HepG2 (cell line): Measurements from ENCODE around the gene UPB1. TPM values are rescaled to one million over a fixed set of nuclear protein-coding genes. Genes with fewer than 3 reads are reported as not detected.

Experiments used
- GABPB1 ChIP-seq: IDR thresholded peaks from 2 replicates; pipeline ENCODE4 v1.6.1; 2016; ENCODE audit warnings: mild to moderate bottlenecking, missing genetic modification reagents, moderate library complexity, missing compliant biosample characterization
- KDM5B ChIP-seq: sonication (generic); formaldehyde crosslinking; IDR thresholded peaks from 2 replicates; pipeline ENCODE4 v1.4.0; 2020; ENCODE audit warnings: missing genetic modification reagents, mild to moderate bottlenecking, borderline replicate concordance
- KDM6A ChIP-seq: IDR thresholded peaks from 2 replicates; pipeline ENCODE4 v1.6.1; 2016; ENCODE audit warnings: low read depth
- PAWR ChIP-seq: sonication (generic); formaldehyde crosslinking; IDR thresholded peaks from 2 replicates; pipeline ENCODE4 v1.4.0; 2020; ENCODE audit warnings: missing genetic modification reagents, mild to moderate bottlenecking, borderline replicate concordance
- ZNF101 ChIP-seq: sonication (generic); formaldehyde crosslinking; IDR thresholded peaks from 2 replicates; pipeline ENCODE4 v1.4.0; 2020; ENCODE audit warnings: mild to moderate bottlenecking, low read depth, missing genetic modification reagents, borderline replicate concordance
- ZNF12 ChIP-seq: sonication (generic); formaldehyde crosslinking; IDR thresholded peaks from 2 replicates; pipeline ENCODE4 v1.5.0; 2020; ENCODE audit warnings: missing genetic modification reagents
- ZNF329 ChIP-seq: sonication (generic); formaldehyde crosslinking; IDR thresholded peaks from 2 replicates; pipeline ENCODE4 v1.9.0; 2021; ENCODE audit warnings: low read depth, mild to moderate bottlenecking, missing genetic modification reagents
- polyA plus RNA-seq, 8 experiments: library from polyadenylated mRNA; depleted of rRNA in 3 of 8; stranded (reverse) in 7 of 8; unstranded in 1 of 8; fragments of >200 nt; fragmentation: Illumina TruSeq in 4 of 8; extraction: Trizol in 4 of 8; gene quantifications; 2 replicates each; pipeline versions ENCODE4 v1.2.1 to v1.2.3, GENCODE V29; 2011 to 2016; ENCODE audit warnings: low read depth in 4 of 8, missing spikeins in 1 of 8, mixed read lengths in 1 of 8; ENCODE audit not compliant: insufficient read depth in 1 of 8
- total RNA-seq, 5 experiments: library from RNA; depleted of rRNA; stranded (reverse); fragments of >200 nt; fragmentation: Illumina TruSeq; extraction: Trizol; gene quantifications; 2 replicates each; pipeline ENCODE4 v1.2.3, GENCODE V29; 2016; ENCODE audit warnings: low read depth in 1 of 5
- TF ChIP-seq, protein P1 (sequence below), 2 experiments: sonication (generic) in 1 of 2; formaldehyde crosslinking in 1 of 2; IDR thresholded peaks; 2 replicates each; pipeline versions ENCODE4 v1.5.1 to v1.6.1; 2011 to 2020; ENCODE audit warnings: borderline replicate concordance in 1 of 2, low read depth in 1 of 2, low read length in 1 of 2, mild to moderate bottlenecking in 1 of 2, missing genetic modification reagents in 1 of 2, moderate library complexity in 1 of 2
- TF ChIP-seq, protein P2 (sequence below): sonication (generic); formaldehyde crosslinking; IDR thresholded peaks from 2 replicates; pipeline ENCODE4 v1.8.1; 2022; ENCODE audit warnings: mild to moderate bottlenecking, missing genetic modification reagents
- TF ChIP-seq, protein P3 (sequence below): sonication (generic); formaldehyde crosslinking; IDR thresholded peaks from 2 replicates; pipeline ENCODE4 v1.4.0; 2020; ENCODE audit warnings: missing genetic modification reagents

Gene UPB1
- total and polyA plus RNA-seq, 2 of the 13 experiments (the other 11 are each of a cell fraction or from before 2014, with no cell fraction given) = 0.38 to 1.2 TPM

DNA sequence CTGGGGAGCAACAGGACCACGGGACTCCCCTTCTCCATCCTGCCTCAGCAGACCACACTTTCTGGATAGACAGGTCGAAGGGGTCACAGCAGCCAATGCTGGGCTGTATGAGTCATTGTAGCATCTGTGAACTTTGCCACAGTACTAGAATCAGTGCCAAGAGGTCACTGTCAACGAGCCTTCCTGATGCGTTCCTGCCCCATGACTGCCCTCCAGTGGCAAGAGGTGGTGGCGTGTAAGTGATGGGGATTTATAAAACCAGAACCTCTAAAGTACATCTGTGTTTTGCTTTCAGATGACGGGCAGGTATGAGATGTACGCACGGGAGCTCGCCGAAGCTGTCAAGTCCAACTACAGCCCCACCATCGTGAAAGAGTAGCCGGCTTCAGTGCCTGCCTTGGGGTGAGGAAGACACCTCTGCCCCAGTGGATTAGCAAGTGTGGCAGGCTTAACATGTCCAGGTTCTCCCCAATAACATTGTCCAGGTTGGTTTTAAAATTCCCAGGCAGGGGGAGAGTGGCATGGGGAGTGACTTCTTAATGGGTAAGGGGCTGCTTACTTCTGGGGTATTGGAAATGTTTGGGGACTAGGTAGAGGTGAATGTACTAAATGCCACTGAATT is 30.4 kb downstream of the UPB1 start (continued):
- TF ChIP-seq, protein P1, sequence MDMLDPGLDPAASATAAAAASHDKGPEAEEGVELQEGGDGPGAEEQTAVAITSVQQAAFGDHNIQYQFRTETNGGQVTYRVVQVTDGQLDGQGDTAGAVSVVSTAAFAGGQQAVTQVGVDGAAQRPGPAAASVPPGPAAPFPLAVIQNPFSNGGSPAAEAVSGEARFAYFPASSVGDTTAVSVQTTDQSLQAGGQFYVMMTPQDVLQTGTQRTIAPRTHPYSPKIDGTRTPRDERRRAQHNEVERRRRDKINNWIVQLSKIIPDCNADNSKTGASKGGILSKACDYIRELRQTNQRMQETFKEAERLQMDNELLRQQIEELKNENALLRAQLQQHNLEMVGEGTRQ (IDR thresholded peaks at IDR 0.05; ENCODE audit: low read depth, low read length) = no peak
- TF ChIP-seq, protein P1 (CRISPR knock-in tag; IDR thresholded peaks at IDR 0.05; ENCODE audit: borderline replicate concordance) = no peak
- TF ChIP-seq ZNF12 (CRISPR knock-in tag) (peak; percentile 79), GABPB1 (CRISPR knock-in tag) (no peak), KDM6A (CRISPR knock-in tag) (no peak), KDM5B (CRISPR knock-in tag) (no peak), PAWR (no peak), ZNF329 (no peak), ZNF101 (CRISPR knock-in tag) (no peak)
- TF ChIP-seq, protein P2, sequence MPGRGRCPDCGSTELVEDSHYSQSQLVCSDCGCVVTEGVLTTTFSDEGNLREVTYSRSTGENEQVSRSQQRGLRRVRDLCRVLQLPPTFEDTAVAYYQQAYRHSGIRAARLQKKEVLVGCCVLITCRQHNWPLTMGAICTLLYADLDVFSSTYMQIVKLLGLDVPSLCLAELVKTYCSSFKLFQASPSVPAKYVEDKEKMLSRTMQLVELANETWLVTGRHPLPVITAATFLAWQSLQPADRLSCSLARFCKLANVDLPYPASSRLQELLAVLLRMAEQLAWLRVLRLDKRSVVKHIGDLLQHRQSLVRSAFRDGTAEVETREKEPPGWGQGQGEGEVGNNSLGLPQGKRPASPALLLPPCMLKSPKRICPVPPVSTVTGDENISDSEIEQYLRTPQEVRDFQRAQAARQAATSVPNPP = no peak
- TF ChIP-seq, protein P3, sequence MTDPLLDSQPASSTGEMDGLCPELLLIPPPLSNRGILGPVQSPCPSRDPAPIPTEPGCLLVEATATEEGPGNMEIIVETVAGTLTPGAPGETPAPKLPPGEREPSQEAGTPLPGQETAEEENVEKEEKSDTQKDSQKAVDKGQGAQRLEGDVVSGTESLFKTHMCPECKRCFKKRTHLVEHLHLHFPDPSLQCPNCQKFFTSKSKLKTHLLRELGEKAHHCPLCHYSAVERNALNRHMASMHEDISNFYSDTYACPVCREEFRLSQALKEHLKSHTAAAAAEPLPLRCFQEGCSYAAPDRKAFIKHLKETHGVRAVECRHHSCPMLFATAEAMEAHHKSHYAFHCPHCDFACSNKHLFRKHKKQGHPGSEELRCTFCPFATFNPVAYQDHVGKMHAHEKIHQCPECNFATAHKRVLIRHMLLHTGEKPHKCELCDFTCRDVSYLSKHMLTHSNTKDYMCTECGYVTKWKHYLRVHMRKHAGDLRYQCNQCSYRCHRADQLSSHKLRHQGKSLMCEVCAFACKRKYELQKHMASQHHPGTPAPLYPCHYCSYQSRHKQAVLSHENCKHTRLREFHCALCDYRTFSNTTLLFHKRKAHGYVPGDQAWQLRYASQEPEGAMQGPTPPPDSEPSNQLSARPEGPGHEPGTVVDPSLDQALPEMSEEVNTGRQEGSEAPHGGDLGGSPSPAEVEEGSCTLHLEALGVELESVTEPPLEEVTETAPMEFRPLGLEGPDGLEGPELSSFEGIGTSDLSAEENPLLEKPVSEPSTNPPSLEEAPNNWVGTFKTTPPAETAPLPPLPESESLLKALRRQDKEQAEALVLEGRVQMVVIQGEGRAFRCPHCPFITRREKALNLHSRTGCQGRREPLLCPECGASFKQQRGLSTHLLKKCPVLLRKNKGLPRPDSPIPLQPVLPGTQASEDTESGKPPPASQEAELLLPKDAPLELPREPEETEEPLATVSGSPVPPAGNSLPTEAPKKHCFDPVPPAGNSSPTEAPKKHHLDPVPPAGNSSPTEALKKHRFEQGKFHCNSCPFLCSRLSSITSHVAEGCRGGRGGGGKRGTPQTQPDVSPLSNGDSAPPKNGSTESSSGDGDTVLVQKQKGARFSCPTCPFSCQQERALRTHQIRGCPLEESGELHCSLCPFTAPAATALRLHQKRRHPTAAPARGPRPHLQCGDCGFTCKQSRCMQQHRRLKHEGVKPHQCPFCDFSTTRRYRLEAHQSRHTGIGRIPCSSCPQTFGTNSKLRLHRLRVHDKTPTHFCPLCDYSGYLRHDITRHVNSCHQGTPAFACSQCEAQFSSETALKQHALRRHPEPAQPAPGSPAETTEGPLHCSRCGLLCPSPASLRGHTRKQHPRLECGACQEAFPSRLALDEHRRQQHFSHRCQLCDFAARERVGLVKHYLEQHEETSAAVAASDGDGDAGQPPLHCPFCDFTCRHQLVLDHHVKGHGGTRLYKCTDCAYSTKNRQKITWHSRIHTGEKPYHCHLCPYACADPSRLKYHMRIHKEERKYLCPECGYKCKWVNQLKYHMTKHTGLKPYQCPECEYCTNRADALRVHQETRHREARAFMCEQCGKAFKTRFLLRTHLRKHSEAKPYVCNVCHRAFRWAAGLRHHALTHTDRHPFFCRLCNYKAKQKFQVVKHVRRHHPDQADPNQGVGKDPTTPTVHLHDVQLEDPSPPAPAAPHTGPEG (CRISPR knock-in tag) = no peak
